WTC11 (cell line): ENCODE results near the gene ZNF660.

ENCODE experiments used
- TF ChIP-seq, protein P1 (sequence below): fragments of 200-600 bp; IDR thresholded peaks from 2 replicates; pipeline ENCODE4 v1.8.0; 2022; ENCODE audit warnings: antibody characterized with exemption
- TF ChIP-seq, protein P2 (sequence below): sonication (generic); formaldehyde crosslinking; IDR thresholded peaks from 2 replicates; pipeline ENCODE4 v1.8.1; 2023; ENCODE audit warnings: mild to moderate bottlenecking, missing genetic modification reagents
- TF ChIP-seq, protein P3 (sequence below): sonication (generic); formaldehyde crosslinking; IDR thresholded peaks from 2 replicates; pipeline ENCODE4 v1.8.0; 2022; ENCODE audit warnings: mild to moderate bottlenecking, missing genetic modification reagents
- TF ChIP-seq, protein P4 (sequence below): sonication (generic); formaldehyde crosslinking; IDR thresholded peaks from 2 replicates; pipeline ENCODE4 v1.8.0; 2022; ENCODE audit warnings: mild to moderate bottlenecking, missing genetic modification reagents
- TF ChIP-seq, protein P5 (sequence below): sonication (generic); formaldehyde crosslinking; IDR thresholded peaks from 2 replicates; pipeline ENCODE4 v1.8.1; 2022; ENCODE audit warnings: missing genetic modification reagents, borderline replicate concordance

DNA sequence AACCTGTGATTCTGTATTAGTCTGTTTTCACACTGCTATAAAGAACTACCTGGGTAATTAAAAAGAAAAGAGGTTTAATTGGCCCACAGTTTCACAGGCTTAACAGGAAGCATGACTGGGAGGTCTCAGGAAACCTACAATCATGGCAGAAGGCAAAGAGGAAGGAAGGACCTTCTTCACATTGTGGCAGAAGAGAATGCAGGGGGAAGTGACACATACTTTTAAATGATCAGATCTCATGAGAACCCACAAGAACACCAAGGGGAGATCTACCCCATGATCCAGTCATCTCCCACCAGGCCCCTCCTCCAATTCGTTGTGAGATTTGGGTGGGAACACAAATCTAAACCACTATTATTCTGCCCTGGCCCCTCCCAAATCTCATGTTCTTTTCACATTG is 23.7 kb upstream of the ZNF660 start:
- TF ChIP-seq, protein P1, sequence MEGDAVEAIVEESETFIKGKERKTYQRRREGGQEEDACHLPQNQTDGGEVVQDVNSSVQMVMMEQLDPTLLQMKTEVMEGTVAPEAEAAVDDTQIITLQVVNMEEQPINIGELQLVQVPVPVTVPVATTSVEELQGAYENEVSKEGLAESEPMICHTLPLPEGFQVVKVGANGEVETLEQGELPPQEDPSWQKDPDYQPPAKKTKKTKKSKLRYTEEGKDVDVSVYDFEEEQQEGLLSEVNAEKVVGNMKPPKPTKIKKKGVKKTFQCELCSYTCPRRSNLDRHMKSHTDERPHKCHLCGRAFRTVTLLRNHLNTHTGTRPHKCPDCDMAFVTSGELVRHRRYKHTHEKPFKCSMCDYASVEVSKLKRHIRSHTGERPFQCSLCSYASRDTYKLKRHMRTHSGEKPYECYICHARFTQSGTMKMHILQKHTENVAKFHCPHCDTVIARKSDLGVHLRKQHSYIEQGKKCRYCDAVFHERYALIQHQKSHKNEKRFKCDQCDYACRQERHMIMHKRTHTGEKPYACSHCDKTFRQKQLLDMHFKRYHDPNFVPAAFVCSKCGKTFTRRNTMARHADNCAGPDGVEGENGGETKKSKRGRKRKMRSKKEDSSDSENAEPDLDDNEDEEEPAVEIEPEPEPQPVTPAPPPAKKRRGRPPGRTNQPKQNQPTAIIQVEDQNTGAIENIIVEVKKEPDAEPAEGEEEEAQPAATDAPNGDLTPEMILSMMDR = no peak
- TF ChIP-seq, protein P2, sequence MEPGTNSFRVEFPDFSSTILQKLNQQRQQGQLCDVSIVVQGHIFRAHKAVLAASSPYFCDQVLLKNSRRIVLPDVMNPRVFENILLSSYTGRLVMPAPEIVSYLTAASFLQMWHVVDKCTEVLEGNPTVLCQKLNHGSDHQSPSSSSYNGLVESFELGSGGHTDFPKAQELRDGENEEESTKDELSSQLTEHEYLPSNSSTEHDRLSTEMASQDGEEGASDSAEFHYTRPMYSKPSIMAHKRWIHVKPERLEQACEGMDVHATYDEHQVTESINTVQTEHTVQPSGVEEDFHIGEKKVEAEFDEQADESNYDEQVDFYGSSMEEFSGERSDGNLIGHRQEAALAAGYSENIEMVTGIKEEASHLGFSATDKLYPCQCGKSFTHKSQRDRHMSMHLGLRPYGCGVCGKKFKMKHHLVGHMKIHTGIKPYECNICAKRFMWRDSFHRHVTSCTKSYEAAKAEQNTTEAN (CRISPR knock-in tag) = no peak
- TF ChIP-seq, protein P3, sequence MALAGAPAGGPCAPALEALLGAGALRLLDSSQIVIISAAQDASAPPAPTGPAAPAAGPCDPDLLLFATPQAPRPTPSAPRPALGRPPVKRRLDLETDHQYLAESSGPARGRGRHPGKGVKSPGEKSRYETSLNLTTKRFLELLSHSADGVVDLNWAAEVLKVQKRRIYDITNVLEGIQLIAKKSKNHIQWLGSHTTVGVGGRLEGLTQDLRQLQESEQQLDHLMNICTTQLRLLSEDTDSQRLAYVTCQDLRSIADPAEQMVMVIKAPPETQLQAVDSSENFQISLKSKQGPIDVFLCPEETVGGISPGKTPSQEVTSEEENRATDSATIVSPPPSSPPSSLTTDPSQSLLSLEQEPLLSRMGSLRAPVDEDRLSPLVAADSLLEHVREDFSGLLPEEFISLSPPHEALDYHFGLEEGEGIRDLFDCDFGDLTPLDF (CRISPR knock-in tag) = no peak
- TF ChIP-seq, protein P4, sequence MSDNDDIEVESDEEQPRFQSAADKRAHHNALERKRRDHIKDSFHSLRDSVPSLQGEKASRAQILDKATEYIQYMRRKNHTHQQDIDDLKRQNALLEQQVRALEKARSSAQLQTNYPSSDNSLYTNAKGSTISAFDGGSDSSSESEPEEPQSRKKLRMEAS (CRISPR knock-in tag) = no peak
- TF ChIP-seq, protein P5, sequence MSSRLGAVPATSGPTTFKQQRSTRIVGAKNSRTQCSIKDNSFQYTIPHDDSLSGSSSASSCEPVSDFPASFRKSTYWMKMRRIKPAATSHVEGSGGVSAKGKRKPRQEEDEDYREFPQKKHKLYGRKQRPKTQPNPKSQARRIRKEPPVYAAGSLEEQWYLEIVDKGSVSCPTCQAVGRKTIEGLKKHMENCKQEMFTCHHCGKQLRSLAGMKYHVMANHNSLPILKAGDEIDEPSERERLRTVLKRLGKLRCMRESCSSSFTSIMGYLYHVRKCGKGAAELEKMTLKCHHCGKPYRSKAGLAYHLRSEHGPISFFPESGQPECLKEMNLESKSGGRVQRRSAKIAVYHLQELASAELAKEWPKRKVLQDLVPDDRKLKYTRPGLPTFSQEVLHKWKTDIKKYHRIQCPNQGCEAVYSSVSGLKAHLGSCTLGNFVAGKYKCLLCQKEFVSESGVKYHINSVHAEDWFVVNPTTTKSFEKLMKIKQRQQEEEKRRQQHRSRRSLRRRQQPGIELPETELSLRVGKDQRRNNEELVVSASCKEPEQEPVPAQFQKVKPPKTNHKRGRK (CRISPR knock-in tag) = no peak
